Renal cortical epithelial cell (primary cell): ENCODE data around the gene BRD1. TPM values are rescaled to one million over a fixed set of nuclear protein-coding genes. Genes with fewer than 3 reads are reported as not detected.
"Not testable (repeated sequence)": the region's sequence is repeated elsewhere in the genome, so short reads cannot be mapped to it uniquely, and the experiment has no call there.

ENCODE experiments used
- DNase-seq: peaks from one replicate; pipeline ENCODE4 v3.0.0-alpha.2; 2011; ENCODE audit warnings: low read depth
- total RNA-seq: library from RNA; depleted of rRNA; stranded (reverse); fragments of >200 nt; gene quantifications from 2 replicates; pipeline ENCODE4 v1.2.3, GENCODE V29; 2014

Gene BRD1
- total RNA-seq, 1 donor from 2014 or later, result 38.1 TPM

GRCh38 chr22:49783926-49784629, 43.6 kb downstream of the BRD1 start:
- DNase-seq, result no peak

DNA sequence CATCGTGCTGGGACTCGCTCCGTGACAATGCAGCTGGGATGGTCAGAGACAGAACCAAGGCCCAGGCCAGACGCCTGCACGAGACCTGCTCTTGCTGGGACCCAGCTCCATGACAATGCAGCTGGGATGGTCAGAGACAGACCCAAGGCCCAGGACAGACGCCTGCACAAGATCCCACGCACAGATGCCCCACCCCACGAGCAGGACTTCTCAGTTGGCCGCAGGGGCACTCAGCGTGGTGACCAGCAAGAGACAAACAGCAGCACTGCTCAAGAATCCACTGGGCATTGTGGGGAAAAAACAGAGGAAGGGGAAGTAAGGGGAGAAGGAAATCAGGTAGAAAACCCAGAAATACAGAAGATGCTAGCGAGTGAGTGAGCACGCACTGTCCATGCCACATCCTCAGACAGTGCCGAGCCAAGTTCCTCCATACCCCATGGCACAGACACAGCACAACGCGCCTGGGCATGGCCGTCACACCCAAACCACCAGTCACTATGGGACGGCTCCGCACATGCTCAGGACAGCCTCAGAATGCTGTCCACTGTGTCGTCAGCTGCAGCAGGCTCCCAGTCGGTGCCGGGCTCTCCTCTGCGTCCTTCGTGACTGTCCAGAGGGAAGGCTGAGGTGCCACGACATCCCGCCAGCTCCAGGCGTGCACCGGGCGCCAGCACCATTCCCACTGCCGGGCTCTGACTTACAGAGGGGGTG, 44.5 kb downstream of the BRD1 start:
- DNase-seq, result no peak

- not testable (repeated sequence) for DNase-seq
Measured at GRCh38 chr22:49781886-49782285, 45.8 kb downstream of the BRD1 start.

GRCh38 chr22:49781289-49781782, 46.3 kb downstream of the BRD1 start:
- no peak for DNase-seq

- DNase-seq, result no peak
Measured at GRCh38 chr22:49780698-49781288, 46.9 kb downstream of the BRD1 start.

GRCh38 chr22:49779853-49780697, 47.6 kb downstream of the BRD1 start:
- DNase-seq, result no peak

GRCh38 chr22:49779211-49779610, 48.5 kb downstream of the BRD1 start:
- no peak for DNase-seq

DNA sequence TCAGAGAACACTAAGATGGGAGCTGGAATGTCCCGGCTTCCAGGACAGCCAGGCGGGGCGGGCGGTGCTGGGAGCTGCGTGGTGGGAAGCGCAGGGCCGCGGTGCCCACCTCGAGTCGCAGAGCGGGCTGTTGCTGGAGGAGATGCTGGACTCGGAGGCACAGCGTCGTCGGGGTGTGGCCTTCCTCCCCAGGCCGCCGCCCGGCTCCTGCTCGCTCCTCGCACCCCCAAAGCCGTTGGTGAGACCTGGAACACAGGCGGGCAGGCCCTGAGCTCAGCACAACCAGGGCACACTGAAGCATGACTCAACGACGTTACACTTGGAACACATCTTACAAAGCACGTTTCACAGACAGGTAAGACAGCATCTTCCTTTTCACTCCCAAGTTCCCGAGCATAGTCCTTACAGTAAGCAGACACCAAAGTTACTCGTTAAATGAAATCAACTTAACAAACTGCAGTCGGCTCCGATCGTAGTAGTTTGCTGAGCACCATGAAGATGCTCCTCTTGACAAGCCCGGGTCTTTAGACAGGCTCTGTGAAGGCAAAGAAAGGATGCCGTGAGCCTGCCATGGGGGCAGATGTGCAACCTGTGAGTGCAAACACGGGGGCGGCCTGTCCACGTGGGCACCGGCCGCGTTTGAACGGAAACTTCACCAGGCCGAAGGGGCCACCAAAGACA, 50.0 kb downstream of the BRD1 start:
- no peak for DNase-seq

- no peak for DNase-seq
Measured at GRCh38 chr22:49776891-49777290, 50.8 kb downstream of the BRD1 start.

- DNase-seq, result no peak
Measured at GRCh38 chr22:49775867-49776511, 51.7 kb downstream of the BRD1 start.

- no peak for DNase-seq
Measured at GRCh38 chr22:49775191-49775866, 52.3 kb downstream of the BRD1 start.

GRCh38 chr22:49774499-49775151, 53.0 kb downstream of the BRD1 start:
- DNase-seq, result no peak

GRCh38 chr22:49774046-49774445, 53.6 kb downstream of the BRD1 start:
- DNase-seq, result no peak

DNA sequence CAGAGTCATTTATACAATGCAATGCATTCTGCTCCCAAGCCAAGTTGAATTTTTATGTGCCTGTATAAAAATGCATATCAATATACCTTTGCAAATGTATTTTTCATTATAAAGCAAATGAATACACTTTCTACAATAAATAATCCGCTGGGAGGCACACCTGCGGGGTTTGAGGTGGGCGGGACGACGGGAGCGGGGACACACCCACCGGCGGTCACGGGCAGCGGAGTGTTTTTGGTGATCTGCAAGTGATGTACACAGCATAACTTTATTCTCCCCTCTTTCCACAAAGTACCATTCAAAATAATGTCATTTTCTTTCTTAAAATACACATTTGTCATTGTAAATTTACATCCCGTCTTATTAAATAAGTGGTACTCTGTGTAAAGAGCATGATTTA, 54.1 kb downstream of the BRD1 start:
- no peak for DNase-seq

- no peak for DNase-seq
Measured at GRCh38 chr22:49772692-49773091, 55.0 kb downstream of the BRD1 start.

- DNase-seq, result no peak
Measured at GRCh38 chr22:49771266-49772065, 56.2 kb downstream of the BRD1 start.

- DNase-seq, result no peak
Measured at GRCh38 chr22:49770547-49771265, 57.0 kb downstream of the BRD1 start.
